Left renal pelvis (tissue), 4 donors: ENCODE results near the gene BMERB1. TPM values are rescaled to one million over a fixed set of nuclear protein-coding genes. Genes with fewer than 3 reads are reported as not detected.
"Not testable (repeated sequence)": the region's sequence is repeated elsewhere in the genome, so short reads cannot be mapped to it uniquely, and the experiment has no call there.

Experiments used
- DNase-seq, 4 donors: peaks; one replicate each; pipeline ENCODE4 v3.0.0-alpha.2; 2013; ENCODE audit warnings: low read depth in 4 of 4, low spot score in 3 of 4
- polyA plus RNA-seq, 4 donors: library from polyadenylated mRNA; unstranded; fragments of 120-200 nt; gene quantifications; one replicate each; pipeline ENCODE4 v1.2.1, GENCODE V29; 2013; ENCODE audit not compliant: insufficient read length in 4 of 4

The BMERB1 gene
- polyA plus RNA-seq, 4 donors = 37.0 to 47.9 (median 45.9) TPM

DNA sequence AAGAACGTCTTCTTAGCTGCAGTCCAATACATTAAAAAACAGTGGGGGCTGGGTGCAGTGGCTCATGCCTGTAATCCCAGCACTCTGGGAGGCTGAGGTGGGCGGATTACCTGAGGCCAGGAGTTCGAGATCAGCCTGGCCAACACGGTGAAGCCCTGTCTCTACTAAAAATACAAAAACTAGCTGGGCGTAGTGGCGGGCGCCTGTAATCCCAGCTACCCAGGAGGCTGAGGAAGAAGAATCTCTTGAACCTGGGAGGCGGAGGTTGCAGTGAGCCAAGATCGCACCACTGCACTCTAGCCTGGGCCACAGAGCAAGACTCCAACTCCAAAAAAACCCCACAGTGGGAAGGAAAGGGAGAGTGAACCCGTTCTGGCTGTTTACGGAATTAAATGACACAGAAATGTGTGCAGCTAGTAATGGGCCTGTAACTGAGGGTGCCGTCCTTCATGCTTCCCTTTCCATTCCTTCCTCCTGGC is 172.9 kb downstream of the BMERB1 start:
- not testable (repeated sequence) for DNase-seq

DNA sequence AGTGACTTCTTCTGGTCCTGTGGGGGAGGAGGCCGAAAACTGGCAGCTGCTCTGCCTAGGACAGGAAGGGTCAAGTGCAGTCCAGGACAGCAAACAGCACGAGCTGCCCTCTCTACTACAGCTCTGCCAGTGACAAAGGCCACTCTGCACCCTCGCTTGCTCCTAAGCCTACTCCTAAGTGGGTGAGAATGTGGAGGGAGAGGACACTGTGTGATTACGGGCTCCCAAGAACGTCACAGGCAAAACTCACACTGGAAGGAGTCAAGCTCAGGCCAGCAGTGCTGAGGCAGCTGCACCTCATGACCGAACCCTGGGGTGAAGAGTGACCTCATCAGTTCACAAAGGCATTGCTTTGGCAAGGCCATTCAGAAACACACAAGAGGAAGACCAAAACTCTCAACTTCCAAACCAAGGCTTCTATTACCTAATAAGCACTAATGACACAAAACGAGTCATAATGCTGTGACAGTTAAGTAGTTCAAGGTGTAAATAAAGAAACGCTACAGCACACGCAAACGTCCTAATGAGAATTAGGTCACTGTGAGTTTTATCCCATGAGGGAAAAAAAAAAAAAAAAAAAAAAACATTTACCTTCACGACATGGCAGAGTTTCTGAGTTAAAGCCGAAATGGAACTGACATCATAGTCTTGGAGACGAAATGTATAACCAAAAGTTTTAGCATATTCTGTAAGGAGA is 173.5 kb downstream of the BMERB1 start:
- DNase-seq = no peak

GRCh38 chr16:15608398-15609285 is 174.3 kb downstream of the BMERB1 start:
- no peak for DNase-seq

DNA sequence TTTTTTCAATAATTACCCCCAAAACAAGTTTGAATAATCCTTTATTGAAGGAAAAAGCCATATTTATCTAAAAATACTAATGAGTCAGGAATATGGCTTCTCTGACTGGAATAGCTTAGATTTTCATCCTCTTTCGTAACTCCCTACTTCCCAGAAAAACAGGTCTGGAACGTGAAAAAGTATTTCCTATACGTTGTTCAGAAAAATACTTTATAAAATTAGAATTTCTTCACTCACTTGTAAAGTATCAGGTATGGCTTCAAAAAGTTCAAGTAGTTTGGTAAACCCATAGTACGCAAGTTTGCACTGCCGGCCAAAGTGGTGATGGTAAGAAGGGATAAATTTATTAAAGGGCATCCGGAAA is 174.9 kb downstream of the BMERB1 start:
- DNase-seq = no peak

DNA sequence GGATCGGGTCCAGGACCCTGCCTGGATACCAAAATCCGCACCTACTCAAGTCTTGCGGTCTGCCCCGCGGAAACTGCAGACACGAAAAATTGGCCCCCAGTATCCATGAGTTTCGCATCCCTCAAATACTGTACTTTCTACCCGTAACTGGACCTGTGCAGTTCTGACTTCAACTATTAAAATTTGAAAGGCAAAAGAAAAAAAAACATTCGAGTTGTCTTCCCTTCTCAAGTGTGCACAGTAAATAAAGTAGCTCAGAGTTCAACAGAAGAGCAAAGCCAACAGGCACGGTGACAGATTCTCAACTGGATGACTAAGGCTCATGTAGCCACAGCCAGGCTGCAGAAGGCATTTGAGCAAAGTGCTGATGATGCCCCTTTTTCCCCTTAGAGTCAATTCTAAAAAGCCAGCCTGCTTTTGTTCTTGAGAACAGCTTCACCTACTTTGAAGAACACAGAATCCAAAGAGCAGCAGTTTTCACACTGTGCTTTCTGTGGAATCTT is 176.0 kb downstream of the BMERB1 start:
- no peak for DNase-seq

DNA sequence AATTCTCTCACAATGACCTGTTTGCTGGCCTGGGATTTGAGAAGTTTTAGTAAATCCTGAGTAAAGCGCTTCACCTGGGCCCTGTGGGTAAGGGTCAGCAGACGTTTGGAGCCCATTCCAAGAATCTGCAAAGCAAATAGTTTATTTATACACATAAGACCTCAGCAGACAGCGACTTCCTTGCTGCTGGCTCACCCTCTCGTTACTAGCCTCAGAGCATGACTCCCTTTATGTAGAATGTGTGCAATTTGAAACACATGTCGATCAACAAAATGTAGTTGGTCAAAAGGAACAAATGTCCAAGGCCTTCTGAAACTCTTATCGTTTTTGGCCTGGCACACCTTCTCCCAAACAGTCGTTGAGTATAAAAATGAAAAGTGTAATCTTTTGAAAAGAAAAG is 177.2 kb downstream of the BMERB1 start:
- no peak for DNase-seq

GRCh38 chr16:15613676-15614075 is 179.3 kb downstream of the BMERB1 start:
- no peak for DNase-seq

- DNase-seq = no peak
These were observed 181.6 kb downstream of the BMERB1 start for GRCh38 chr16:15616012-15616411.

DNA sequence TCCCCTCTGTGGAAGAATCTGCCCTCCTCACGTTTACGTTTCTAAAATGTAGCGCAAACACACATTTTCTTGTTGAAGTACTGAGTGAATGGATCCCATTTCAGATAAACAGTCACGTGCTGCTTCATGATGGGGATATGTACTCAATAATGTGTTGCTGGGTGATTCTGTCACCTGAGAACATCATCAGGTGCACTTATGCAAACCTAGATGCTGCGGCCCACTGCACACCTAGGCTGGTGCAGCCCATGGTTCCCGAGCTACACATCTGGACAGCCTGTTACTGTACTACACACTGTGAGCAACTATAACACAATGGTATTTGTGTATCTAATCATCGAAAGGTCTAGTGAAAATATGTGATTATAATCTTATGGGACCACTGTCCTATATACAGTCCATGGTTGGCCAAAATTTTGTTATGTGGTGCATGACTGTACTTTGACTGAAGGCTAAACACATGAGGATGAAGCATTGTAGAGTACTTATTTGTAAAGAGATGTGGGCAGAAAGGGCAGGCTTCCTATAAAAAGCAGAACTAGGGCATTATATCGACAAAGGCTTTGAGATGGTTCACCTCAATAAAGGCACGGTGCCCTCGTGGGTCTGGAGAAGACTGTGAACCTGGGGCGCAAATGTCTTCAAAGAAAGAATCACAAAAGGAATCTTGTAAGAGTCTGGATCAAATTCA is 182.2 kb downstream of the BMERB1 start:
- no peak for DNase-seq

GRCh38 chr16:15617901-15618300 is 183.5 kb downstream of the BMERB1 start:
- no peak for DNase-seq

DNA sequence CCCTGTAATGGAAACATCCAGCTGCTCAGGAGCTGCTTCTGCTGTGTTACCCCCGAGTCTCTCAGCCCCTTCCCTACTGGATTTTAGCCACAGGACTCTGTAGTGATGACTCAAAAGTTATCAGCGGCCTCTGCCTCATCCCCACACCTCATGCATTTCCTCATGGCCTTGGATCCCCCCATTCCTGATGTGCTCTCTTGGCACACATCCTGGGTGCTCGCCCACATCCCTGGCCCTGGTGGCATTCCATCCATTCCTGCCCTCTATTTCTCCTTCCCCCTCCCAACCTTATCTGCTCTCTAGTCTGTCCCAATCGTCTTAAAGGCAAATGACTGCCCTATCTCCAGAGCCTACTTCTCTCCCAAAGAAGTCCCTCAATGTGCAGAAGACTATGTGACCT is 184.0 kb downstream of the BMERB1 start:
- DNase-seq = no peak

DNA sequence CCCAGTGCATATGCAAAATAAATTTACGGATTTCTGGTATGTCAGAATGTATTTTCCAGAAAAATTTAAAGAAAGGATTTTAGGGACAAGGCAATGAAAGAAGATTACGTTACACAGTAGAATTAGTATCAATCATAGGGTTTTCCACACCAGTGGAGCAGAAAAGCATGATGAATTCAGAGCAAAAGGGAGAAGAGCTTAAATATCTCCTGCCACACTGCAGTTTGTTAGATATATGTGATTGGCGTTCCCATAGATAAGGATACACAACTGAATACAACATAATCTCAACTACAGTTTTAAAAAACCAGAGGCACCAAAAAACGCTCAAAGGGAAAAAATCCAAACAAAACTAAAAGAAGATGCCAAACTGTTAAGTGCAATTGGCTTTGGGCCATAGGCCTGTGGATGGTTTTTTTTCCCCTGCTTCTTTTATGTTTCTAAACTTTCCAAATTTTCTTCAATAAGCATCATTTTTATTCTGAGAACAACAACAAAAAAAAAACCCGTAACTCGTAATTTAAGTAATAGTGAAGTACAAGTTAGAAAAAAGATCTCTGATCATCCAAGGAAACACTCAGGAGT is 186.3 kb downstream of the BMERB1 start:
- no peak for DNase-seq

DNA sequence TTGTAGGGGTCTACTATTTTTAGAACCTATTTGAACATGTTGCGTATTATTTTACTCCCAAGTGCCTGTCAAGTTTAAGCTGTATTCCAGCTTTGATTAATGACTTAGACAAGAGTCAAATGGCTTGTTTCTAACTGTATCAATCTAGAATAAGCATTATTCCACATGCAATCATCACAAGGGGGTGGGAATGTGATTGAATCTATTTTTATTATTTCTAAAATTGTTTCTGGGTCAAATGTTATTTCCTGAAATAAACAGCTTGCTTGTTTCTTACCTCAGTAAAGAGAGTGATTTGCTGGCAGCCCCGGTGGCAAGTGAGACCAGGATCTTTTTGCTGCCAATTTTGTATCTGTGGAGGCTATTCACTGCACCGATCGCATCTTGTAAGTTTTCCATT is 187.1 kb downstream of the BMERB1 start:
- no peak for DNase-seq

DNA sequence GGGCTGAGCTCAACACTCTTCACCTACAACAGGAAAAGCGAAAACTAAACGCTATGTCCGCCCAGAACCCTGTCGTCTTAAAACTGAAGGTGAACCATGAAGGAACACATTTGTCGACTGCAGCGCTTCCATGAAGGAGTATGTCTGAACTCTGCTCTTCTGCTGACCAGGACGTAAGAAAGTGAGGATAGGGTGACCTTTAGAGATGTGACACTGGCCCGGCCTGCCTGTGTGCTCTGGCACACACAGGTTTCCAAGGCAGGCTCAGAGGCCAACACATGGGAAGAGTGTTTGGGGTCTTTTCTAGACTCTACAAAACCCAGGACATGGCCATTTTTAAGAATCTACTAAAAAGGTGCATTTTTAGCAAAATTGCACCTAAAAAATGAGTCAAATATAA is 187.5 kb downstream of the BMERB1 start:
- no peak for DNase-seq

GRCh38 chr16:15631730-15632409 is 197.5 kb downstream of the BMERB1 start:
- no peak for DNase-seq

DNA sequence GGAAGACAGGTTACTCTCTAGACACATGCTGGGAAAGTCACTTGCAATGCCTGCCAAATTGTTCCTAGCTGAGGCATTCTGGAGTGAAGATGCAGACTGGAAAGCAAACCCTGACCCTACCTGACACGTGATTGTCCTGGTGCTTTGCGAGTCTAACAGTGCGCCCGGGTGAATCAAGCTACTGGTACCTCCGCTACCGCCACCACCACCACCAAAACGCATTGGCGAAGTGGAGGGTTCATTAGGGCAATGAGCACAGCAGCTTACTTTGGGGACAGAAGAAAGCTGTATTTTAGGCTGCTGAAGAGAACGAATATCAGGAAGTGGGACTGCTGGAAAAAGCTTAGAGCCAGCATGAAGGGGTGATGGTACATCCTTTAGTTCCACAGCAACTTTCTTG is 201.5 kb downstream of the BMERB1 start:
- no peak for DNase-seq

- no peak for DNase-seq
These were observed 202.0 kb downstream of the BMERB1 start for GRCh38 chr16:15636392-15636873.
